A549 treated with DMSO at 1 μM for 4 hours (cell line): ENCODE measurements around the gene SERPINH1. TPM values are rescaled to one million over a fixed set of nuclear protein-coding genes. Genes with fewer than 3 reads are reported as not detected.

Experiments used
- total RNA-seq: library from RNA; stranded (reverse); fragments of 200-300 nt; extraction: Qiagen RNA extraction; gene quantifications from 5 replicates; pipeline ENCODE4 v1.2.3, GENCODE V29; 2022; ENCODE audit warnings: low read depth

The SERPINH1 gene
- total RNA-seq, result 74.9 to 113 TPM (median 106 TPM) in 5 replicates

DNA sequence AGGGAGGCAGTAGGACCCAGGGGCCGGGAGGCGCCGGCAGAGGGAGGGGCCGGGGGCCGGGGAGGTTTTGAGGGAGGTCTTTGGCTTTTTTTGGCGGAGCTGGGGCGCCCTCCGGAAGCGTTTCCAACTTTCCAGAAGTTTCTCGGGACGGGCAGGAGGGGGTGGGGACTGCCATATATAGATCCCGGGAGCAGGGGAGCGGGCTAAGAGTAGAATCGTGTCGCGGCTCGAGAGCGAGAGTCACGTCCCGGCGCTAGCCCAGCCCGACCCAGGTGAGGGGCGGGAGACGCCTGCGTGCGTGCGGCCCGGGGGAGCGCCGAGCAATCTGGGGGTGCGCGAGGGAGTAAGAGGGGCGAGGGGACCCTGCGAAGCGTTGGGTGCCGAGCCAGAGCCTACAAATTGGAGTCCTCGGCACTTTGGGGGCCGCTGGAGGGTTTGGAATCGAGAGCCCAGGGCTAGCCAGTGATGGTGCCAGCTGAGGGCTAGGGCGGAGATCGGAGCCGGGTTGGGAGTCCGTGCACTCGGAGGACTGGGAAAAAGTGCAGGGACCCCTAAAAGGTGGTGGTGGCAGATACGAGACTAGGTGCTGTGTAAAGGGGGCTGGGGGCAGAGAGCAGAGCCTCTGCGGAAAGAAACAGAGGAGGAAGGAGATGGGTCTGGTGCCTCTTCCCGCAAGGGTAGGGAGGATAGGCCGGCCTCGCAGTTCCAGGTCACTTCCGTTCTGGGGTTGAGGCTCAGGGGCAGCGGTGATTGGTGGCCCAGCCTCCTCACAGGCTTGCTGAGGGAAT lies at the start of gene SERPINH1:
SERPINH1 (plus strand) TSS at position 206 of the 788 bp plus-strand sequence. CDS start 4,097 bp downstream, outside the sequence.

DNA sequence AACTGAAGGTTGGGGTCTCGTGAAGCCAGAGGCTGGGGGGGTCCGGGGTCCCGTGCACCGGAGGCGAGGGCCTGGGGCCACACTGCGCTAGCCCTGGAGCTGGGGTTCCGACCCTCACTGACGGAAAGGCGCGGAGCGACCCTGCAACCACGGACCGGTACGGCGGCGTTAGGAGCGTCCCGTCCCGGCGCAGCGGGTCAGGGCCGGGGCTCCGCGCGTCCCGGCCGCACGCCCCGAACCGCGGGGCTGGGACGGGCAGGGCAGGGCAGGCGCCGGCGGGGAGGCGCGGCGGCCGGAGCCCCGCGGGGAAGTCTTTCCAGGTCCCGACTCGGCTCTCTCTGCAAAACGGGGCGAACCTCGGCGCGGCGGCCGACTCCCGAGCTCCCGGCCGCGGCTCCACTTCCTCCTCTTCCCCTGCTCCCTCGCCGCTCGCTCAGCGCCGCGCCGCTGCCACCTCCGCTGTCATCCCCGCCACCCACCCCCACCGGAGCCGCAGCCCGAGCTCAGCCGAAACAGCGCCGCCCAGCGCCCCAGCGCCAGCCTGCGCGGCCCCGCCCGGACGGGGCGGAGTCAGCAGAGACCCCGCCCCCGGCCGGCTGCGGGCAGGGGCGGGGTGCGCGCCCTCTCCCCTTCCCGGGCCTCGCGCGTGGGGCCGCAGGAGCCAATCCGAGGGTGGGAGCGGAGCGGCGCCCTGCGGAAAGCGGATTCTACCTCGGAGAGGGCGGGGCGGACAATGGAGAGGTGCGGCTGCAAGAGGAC lies 36.4 kb upstream of the SERPINH1 start, which contains the start of gene GDPD5:
GDPD5 (minus strand) TSS at position 509 of the 759 bp plus-strand sequence. CDS start 48,206 bp downstream, outside the sequence.

Other genes starting within 250 kb of the SERPINH1 start
- 3.0 to 4.3 TPM (median 3.6 TPM) in 5 replicates for gene ARRB1, start 210.6 kb upstream of the SERPINH1 start, total RNA-seq
- gene RPS3, start 162.7 kb upstream of the SERPINH1 start, total RNA-seq, result 3,096 to 4,513 TPM (median 3,294 TPM) in 5 replicates
- gene KLHL35, start 129.1 kb upstream of the SERPINH1 start, total RNA-seq, result 0.57 to 1.4 TPM (median 1.2 TPM) in 5 replicates
- gene GDPD5, start 36.3 kb upstream of the SERPINH1 start, total RNA-seq, result 8.4 to 14.5 TPM (median 13.0 TPM) in 5 replicates
- gene MAP6, start 106.8 kb downstream of the SERPINH1 start, total RNA-seq, result 1.4 to 1.9 TPM (median 1.6 TPM) in 5 replicates
- 0.05 TPM in 1 of 5 replicates, not detected in the others for gene MOGAT2, start 155.6 kb downstream of the SERPINH1 start, total RNA-seq
- gene DGAT2, start 206.5 kb downstream of the SERPINH1 start, total RNA-seq, result 1.1 to 3.0 TPM (median 2.1 TPM) in 5 replicates